HG03378 (cell line): ENCODE measurements around the gene GRXCR1.
A peak's percentile ranks its signal among the peaks of the same experiment; 100 is the strongest.

Experiments used
- ATAC-seq: cut with Tn5 transposase; IDR thresholded peaks from one replicate; pipeline ENCODE4 v1.9.1; 2021; ENCODE audit warnings: mild to moderate bottlenecking, moderate library complexity; ENCODE audit not compliant: unreplicated experiment

GRXCR1 gene

DNA sequence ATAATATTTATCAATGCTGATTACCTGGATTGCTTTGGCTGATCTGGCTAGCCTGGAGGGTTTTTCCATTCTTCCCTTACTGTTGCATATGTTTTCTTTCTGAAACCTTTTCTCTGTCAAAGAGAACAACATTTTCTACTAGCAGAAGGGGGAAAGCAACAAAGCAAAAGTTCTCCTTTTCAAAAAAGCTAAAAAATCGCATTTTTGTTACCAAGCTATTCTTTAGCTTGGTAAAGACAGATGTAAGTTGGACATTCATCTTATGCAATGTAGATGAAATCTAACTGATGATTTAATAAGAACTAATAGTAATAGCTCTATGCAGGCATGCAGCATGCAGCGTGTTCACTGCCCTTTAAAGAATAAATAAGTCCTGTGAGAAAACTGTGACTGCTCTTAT is at the start of gene GRXCR1:
Gene GRXCR1, plus strand, starts transcription at position 301 of the 400 bp plus-strand sequence. CDS start 554 bp downstream, outside the sequence.
- ATAC-seq: no peak

DNA sequence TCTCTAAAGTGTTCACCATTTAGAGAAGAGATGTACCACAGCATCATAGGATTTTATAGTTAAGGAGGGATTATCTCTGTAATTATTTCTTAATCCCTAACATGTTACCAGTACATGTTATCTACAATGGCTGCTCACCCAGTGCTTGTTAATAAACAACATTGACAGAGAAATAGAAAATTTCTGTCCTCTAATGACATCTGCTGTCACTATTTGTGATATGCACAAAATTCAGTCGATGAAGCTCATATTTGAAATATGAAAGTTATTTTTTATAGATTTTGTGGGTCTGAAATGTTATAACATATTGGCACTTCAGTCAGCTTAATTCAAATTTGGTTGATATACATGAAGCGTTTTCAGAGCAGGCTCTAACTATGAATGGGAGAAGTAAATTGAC is 48.8 kb upstream of the GRXCR1 start:
- no peak for ATAC-seq

DNA sequence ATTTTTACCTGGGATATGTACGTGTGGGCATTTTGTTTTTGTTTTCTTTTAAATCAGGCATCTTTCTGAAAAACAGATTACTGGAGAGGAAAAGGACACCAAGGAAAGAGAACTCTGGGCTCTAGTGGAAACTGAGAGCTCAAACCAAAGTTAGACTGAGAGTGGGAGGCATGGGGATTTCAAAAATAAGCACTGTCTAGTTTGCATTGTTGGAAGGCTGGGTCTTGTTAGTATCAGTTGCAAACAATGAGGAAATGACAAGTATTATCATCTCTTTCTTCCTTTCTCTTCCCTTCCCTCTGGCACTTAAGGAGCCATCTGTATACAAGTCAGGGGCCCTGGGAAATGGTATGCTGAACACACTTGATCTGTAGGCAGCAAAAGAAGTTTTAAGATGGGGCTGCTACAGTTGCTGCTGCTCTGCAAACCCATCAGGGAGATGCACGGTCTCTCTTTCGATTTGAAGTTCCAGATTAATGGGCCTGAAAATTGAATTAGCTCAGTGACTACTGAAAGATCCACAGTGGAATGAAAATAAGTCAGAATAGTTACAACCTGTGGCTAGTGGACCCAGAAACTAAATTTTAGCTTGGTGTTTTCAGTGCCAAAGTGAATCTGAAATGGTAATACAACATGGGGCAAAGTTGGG is 48.0 kb upstream of the GRXCR1 start:
- no peak for ATAC-seq

GRCh38 chr4:42845586-42845985 is 46.9 kb upstream of the GRXCR1 start:
- no peak for ATAC-seq

- no peak for ATAC-seq
These were observed 36.7 kb upstream of the GRXCR1 start for GRCh38 chr4:42855779-42856178.

DNA sequence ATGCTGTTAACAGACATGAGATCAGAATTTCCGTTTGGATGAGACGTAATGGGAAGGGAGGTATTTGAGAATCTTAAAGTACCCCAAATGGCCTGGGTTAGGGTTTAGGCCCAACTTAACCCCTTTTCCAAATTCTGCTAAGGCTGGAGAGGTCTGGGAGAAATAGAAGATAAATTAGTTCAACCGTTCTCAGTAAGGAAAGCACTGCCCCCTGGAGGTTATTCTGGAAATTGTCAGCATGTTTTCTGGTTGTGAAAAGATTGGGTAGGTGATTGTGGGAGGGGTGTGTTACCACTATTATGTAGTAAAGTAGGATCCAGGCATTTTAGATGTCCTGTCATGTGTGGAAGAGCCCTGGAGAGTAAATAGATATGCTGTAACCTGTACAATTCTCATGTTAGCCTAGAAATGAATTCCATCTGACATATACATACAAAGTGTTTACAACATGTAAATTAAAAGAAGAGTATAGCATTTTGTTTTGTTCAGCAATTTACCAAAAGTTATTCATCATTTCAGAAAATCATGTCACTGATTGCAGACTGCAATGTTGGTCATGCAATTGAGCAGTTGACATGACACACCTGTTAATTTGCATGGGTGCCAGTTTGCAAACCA is 26.8 kb upstream of the GRXCR1 start:
- peak; percentile 73 for ATAC-seq

GRCh38 chr4:42871261-42871660 is 21.3 kb upstream of the GRXCR1 start:
- no peak for ATAC-seq

DNA sequence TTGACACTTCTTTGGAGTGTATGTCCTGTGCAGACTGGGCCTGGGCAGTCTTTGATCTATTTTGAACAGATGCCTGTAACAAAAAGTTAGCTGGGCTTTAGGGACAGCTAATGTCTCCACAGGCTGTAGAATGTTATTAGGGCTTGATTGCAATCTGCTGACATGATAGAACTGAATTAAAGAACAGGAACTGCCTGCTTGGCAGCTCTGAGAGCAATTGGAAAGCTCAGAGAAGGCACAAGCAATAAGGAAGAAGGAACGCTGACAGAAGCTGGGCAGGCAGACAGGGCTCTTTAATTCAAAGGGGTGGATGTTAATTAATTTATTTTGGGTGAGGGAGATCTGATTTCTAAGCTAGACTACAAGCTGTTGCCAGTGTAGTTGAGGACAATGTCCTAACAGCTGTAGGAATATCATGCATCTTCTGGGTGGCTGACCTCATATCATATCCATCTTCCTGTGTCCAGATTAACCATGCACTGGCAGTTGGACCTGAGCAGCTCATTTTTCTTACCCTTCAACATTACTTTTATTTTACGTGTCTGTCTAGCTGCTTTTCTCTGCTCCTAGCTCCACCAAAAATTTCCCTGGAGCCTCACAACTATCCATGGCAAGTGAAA is 20.7 kb upstream of the GRXCR1 start:
- ATAC-seq: no peak

GRCh38 chr4:42878863-42879262 is 13.7 kb upstream of the GRXCR1 start:
- ATAC-seq: no peak

GRCh38 chr4:42881253-42881652 is 11.3 kb upstream of the GRXCR1 start:
- ATAC-seq: no peak

DNA sequence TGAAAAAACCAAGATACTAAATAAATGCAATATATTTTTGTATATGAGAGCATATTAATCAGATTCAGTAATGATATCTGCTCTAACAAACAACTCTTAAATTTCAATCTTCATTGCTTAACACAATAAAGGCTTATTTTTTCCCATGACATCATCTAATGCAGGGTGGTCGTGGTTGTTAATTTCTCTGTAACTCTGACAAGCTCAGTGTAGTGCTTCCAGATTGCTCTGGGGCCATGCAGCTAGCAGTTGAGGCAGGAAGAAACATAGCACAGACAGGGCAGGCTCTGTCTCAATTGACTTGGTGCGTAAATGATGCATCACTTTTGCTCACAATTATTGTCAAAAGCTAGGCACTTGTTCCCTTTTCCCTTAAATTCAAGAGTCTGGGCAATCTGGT is 869 bp upstream of the GRXCR1 start:
- no peak for ATAC-seq

DNA sequence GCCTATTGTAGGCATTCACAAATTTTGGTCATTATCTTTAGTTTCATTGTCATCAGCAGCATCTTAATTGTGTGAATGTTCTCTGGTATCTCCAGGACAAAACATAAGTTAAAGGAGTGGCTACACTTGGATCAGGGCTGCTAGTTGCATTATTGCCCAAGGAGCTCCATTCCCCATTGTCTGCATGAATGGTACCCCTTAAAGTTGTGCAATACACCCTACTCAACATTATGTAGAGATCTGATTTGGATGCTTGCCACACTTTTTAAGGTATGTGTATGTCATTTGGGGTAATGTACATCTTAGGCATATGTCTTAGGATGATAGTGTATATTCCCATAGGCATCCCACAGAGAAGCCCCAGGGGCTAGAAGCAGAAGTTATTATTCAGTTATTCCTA is 2.9 kb downstream of the GRXCR1 start:
- no peak for ATAC-seq

DNA sequence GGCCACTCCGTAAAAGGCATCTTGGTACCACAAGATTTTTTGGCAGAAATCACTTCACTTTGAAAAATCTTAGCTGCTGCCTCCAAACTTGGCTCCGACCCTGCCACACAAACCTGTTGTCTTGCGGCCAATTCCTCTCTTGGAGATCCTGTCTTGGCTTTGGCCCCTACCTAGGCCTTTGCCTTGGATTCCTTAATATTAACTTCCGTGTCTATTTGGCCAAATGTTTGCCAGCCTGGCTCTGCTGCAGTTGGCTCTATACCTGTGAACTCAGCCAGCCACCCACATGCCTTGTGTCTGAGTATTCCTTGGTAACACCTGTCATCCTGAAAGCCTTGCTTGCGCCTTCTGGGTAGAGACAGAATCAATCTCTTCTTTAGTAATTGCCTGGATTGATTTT is 12.5 kb downstream of the GRXCR1 start:
- ATAC-seq: no peak

DNA sequence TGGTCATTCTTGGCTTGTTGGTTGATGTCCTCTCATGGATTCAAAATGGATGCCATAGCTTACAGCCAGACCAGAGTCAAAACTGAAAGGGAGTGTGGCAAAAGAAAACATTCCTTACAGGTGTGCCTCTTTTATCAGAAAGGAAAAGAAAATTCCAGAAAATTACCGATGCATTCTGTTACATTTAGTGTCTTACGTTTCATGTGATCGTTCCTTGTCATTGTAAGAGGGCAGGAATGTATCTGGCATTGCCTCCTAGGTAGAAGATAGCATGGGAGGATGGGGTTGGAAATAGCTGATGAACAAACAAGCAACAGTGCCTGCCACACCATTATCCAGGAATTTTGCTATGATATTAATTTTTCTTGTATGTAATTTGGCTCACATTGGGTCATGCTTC is 13.1 kb downstream of the GRXCR1 start:
- no peak for ATAC-seq

GRCh38 chr4:42906341-42906740 is 13.8 kb downstream of the GRXCR1 start:
- ATAC-seq: no peak

DNA sequence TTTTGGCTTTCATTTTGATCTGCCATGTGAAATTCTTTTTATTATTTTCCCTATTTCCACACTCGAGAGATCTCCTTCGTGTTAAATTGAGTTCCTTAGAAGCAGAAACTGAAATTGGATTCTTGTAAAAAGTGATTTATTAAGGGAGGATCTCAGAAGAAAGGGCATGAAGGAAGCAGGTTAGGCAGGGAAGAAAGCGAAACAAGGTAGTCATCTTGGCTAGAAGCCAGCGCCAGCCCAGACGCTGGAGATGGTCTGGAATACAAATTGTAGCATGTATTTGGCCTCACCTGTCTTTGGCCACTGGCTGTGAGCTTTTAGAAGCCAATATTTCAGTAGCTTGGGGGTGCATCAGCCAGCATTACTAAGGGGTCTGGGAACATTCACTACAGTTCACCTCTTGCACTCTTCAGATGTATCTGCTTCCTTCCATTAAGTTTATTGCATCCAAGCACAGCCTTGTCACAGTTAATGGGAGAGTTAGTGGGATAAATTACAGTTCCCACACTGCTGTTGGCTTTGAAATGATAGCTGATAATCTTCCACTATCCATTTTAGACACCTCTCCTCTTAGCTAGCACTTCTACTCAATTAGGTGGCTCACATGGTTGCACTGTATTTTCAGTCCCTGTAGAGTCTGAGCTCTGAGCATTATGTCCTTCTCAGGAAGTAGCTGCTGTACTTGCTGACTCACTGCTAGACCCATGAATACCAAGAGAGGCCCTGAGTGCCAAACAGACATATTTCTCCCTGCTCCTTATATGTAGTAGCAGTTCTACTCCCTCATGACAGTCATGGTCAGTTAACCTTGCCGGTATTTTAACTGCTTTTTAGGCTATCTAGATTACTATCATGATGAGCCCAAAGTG is 14.6 kb downstream of the GRXCR1 start:
- ATAC-seq: no peak

DNA sequence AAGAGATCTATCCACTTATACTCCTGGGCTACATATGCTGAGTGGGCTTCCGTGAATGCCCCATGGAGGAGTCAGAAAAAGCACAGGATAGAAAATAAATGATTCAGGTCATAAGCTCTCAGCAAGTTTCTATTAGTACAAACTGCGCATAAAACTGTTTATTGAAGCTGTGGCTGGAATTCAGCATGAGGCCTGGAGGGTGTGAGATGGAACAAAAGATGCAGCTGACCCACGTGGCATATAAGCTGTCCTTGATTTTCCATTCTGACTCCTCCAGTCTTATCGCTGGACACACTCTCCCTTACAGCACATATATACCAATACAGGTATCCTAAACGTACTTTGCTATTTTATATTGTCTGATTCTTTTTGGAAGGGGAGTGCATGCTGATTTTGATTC is 17.9 kb downstream of the GRXCR1 start:
- ATAC-seq: no peak

DNA sequence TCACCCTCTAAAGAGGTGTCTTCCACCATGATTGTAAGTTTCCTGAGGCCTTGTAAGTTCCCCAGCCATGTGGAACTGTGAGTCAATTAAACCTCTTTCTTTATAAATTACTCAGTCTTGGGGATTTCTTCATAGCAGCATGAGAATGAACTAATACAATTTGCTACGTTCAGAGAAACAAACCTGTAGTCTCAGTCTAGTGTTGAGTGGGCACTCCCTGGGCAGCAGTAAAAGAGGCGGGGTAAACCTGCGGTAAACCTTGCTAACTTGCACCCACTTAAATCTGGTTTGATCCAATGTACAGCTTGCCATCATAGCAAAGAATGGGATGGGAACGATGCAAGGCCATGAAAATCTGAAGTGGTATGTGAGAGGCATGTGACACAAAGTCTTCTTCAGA is 22.4 kb downstream of the GRXCR1 start:
- no peak for ATAC-seq

GRCh38 chr4:42915484-42915883 is 23.0 kb downstream of the GRXCR1 start:
- no peak for ATAC-seq

DNA sequence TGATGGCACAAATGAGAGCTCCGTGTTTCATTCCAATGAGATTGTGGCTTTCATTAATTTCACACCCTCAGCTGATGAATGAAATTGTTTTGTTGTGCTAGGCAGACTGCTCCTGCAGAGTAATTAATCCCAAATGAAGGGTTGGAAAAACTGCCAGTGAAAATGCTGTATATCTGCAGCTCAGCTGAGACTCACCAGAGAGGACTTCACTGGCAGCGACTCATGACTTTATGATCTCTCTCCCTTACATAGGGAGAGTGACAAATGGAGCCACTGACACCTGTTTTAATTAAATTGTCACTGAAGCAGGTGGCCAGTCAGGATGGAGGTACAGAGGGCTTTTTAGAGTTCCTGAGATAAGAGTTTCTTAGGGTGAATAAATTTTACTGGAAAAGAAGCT is 24.8 kb downstream of the GRXCR1 start:
- ATAC-seq: no peak

GRCh38 chr4:42923431-42923830 is 30.9 kb downstream of the GRXCR1 start:
- no peak for ATAC-seq

GRCh38 chr4:42925921-42926320 is 33.4 kb downstream of the GRXCR1 start:
- no peak for ATAC-seq
